Activated CD4-positive, alpha-beta T cell treated with anti-CD3 and anti-CD28 coated beads, Interleukin-2, amount 50 U/mL, for 24 hours (primary cell): ENCODE measurements around the gene DUOX2.
A peak's percentile ranks its signal among the peaks of the same experiment; 100 is the strongest.
"Not testable (repeated sequence)": the region's sequence is repeated elsewhere in the genome, so short reads cannot be mapped to it uniquely, and the experiment has no call there.

ENCODE experiments used
- DNase-seq, 2 donors: peaks; one replicate each; pipeline ENCODE4 v3.0.0-alpha.2; 2020; ENCODE audit warnings: low read depth in 1 of 2, low spot score in 1 of 2

DUOX2 gene

GRCh38 chr15:45120081-45120972 lies 6.4 kb upstream of the DUOX2 start:
- DNase-seq: no peak

DNA sequence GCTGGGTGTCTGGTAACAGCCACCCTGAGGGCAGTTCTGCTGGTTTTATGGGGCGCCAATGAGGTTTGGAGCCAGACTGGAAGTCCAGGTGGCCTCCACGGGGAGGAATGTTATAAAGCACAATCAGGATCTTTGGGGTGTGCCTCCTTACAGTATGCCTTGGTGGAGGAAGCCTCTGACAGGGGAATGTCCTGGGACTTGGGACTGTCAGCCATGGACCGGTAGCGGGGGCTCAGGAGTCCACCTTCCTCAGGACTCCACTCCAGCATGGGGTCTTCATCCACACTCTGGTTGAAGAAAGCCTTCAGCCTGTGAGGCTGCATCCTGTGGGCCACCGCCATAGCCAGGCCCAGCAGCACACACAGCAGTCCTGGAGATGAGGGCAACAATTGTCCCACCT lies 5.0 kb upstream of the DUOX2 start:
- DNase-seq: no peak

DNA sequence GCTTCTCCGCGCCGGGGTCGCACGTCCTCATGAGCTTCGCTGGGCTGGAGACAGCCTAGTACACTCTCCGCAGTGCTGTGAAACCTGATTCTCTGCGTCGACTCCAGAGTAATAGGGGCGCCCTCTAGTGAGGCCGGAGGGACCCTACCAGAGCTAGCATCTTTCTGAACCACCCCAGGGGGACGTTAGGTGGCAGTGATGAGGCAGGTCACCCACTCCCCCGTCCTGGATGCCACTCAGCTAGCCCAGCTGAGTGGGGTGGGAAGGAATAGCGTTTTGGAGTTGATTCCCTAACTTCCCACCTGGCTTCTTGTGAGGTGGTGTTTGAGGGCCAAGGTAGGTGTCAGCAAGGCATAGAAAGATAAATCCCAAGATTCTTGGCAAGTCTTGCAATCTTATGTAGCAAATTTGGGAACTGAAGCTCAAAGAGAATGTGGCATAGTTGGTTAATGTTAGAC lies 4.2 kb upstream of the DUOX2 start:
- peak; percentile 65 to 78 for DNase-seq

DNA sequence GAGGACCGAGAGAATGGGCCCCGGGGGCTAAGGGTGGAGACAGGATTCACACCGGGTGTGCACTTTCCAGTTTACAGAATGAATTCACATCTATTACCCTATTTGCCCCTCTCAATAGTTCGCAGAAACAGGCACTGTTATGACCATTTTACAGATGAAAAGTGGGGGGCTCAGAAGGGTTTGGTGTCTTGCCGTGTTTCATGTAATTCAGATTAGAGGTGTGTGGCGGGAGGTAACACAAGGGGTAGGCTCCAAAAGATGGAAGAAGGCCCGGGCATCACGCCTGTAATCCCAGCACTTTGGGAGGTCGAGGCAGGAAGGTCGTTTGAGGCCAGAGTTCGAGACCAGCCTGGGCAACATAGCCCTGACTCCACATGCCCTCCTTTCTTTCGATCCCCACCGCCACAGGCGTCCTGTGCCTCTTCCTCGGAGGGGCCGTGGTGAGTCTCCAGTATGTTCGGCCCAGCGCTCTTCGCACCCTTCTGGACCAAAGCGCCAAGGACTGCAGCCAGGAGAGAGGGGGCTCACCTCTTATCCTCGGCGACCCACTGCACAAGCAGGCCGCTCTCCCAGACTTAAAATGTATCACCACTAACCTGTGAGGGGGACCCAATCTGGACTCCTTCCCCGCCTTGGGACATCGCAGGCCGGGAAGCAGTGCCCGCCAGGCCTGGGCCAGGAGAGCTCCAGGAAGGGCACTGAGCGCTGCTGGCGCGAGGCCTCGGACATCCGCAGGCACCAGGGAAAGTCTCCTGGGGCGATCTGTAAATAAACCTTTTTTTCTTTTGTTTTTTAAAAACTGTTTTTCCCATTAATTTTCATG lies 3.5 kb upstream of the DUOX2 start:
- DNase-seq: no peak

GRCh38 chr15:45116482-45117307 lies 2.7 kb upstream of the DUOX2 start:
- no peak for DNase-seq

DNA sequence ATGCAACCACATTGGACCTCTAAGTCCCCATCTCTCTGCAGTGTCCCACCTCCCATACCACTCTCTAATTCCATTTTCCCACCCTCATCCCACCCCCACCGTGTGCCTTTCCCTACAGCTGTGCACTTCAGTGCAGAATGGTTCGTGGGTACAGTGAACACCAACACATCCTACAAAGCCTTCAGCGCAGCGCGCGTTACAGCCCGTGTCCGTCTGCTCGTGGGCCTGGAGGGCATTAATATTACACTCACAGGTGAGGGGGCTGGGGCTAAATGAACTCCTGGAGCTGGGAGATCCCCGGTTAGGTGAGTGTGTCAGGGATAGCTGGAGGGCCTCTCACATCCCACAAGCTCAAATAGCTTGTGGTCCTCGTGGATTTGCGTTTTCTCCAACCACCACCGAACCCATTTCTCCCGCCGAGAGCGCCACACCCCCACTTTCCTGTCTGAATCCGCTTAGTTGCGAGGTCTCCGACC lies 2.1 kb upstream of the DUOX2 start:
- no peak for DNase-seq

GRCh38 chr15:45115312-45115820 lies 1.4 kb upstream of the DUOX2 start:
- DNase-seq: no peak

DNA sequence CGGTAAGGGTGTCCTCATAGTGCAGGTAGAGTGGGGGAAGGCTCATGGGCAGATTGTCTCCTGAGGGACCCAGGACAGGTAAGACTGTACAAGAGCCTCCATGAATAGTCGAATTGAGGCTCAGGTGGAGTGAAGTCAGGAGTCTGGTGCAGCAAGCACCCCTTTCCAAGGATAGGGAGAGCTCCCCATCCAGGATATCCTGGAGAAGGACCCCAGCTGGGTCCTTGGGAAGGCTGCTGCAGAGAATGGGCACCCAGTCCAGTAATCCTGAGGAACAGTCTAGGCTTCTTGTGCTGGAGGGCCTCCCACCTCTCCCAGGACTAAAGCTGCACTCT lies 746 bp upstream of the DUOX2 start:
- DNase-seq: no peak

GRCh38 chr15:45113380-45113990 lies 487 bp downstream of the DUOX2 start:
- DNase-seq: no peak

- DNase-seq: no peak
These were observed 1.2 kb downstream of the DUOX2 start for GRCh38 chr15:45112591-45113379.

DNA sequence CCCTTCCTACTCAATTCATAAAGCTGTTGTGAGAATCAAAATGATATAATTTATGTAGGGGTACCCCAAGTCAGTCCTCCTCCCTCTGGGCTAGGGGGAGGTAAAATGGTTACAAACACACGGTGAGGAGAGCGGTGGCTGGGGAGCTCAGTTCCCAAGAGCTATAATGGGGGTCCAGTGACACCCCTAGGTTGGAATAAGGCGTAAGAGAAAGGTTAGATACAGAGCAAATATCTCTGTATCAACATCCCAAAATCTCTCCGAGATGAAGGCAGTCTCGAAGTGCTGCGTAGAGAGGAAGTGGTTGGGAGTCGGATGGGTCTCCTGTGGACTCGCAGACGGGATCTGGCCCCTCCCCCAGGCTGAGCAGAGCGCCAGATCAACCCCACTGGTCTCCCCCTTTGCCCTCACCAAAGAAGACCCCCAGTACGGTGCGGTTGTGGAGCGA lies 1.8 kb downstream of the DUOX2 start:
- DNase-seq: no peak

DNA sequence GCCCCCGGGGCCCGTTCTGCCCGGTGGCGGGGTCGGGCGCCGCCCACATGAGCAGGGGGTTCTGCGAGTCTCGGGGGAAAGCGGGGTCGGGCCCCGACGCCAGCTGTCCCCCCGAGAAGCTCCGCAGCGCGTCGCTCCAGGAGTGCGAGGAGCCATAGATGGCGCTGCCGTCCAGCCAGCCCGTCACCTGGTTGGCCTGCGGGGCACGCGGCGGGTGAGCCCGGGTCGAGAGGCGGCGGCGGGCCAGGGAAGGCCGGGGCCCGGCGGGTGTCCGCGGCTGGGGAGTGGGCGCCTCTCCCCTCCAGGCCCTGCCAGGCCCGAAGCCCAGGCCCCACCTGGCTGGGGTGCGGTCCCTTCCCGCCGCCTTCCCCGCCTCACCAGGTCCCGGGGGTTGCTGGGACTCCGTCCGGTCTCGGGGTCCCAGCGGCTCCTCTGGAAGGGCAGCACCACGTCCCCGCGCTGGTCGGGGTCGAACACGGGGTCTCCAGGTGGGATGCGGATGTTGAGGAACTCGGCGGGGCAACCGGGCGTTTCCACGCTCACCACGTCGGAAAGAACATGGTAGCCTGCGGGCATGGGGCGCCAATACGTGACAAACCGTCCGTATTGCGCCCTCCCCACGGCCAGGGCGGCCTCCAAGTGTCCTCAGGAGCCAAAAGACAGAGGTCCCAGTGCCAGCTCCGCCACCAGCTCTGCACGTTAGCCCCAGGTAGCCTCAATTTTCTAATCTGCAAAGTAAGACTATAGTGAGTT lies 2.4 kb downstream of the DUOX2 start:
- DNase-seq: no peak

DNA sequence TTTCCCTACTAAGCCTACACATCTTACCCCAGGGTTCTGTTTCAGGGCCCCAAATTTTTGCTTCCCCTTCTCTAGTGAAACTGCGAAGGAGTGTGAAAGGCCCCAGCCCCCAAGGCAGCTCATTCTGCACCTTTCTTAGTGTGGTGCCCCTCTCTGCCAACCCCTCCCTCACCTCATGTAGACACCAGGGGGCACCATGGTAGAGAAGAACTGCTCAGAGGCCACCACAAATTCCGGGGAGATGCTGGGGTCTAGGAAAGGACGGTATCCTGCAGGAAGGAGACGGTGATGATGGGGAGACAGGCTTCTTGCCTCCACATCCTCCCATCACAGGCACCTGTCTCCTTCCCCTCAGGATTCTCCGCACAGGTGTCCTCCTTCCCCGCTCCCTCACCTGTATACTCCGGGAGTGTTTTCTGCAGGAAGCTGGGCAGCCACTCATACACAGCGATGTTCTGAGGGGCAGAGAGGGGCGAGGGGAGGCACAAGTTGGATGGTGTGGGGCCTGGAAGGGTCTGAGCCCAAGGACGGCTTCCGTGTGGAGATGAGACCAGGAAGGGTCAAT lies 3.6 kb downstream of the DUOX2 start:
- DNase-seq: no peak

DNA sequence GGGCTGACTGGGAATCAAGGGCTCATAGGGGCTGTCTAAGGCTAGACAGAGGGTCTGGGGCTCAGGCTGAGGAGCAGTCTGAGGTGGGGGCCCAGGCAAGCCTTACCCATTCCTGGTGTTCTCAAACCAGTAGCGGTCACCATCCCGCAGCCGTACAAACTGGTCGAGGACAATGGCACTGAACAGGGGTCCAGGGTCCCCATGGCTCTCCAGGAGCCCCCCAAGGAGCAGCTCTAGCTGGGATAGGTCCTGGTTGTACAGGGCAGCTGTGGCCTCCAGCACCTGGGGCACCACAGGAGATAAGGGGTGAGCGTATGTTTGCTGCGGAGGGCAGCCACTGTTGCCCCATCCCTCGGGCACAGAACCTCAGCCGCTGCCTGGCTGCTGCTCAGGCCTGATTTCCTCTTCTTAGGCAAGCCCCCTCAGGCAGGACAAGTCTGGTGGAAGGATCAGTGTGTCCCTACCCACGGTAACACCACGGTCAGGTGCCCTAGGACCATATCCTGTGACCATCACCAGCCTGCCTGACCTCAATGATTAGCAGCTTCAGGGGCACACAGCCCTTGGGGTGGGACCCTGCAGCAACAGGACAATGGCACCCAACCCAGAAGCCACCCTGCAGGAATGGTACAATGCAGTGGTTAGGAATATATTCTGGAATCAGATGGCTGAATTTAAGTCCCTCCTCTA lies 5.9 kb downstream of the DUOX2 start:
- no peak for DNase-seq

DNA sequence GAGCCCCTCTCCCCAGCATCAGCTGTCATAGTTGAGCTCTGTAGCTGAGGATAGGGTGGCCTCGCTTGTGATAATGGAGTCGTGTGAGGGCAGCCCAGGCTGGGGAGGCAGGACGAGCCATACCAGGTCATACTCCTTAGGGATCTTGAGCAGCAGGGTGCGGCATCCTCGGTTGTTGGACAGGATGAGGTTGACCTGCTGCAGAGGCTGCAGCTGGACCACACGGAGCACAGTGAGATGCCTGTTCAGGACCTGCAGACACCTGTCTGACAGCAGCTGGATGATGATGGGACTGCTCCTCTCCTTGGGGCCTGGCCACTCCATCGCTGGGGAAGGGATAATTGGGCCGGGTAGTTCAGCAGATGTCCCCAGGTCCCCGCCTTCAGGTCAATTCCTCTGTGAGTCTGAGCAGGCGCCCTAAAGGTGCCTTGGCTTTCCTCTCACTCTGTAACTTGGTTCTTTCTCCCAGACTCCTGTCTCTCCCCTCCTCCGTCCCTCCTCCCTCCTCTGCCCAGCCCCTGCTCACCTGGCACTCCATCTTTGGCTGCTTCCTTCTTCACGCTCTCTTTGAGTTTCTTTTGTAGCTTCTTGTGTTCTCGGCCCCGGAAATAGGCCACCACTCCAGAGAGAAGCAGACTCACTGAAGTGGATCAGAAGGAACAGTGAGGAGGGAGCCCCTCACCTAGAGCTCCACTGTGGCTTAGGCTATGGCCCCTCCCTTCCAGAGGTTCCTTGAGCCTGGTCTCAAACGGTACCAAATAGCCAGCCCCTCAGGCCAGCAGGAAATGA lies 7.8 kb downstream of the DUOX2 start:
- DNase-seq: no peak

- no peak for DNase-seq
These were observed 8.4 kb downstream of the DUOX2 start for GRCh38 chr15:45105586-45105985.

GRCh38 chr15:45104170-45104569 lies 9.8 kb downstream of the DUOX2 start:
- DNase-seq: not testable (repeated sequence)
